Muscle layer of colon (tissue), 2 donors: ENCODE results near the gene RALGPS1.

Source experiments
- H3K27ac ChIP-seq: one replicate; pipeline ENCODE4 v1.7.0; 2013; ENCODE audit warnings: low read depth, mild to moderate bottlenecking, low read length, moderate library complexity
- H3K27me3 ChIP-seq, 2 donors: one replicate each; pipeline ENCODE4 v1.7.0; 2013; ENCODE audit warnings: low read length in 2 of 2, mild to moderate bottlenecking in 2 of 2; ENCODE audit not compliant: insufficient read depth in 2 of 2, control insufficient read depth in 1 of 2
- H3K36me3 ChIP-seq: one replicate; pipeline ENCODE4 v1.7.0; 2013; ENCODE audit warnings: mild to moderate bottlenecking, low read length; ENCODE audit not compliant: insufficient read depth
- H3K4me1 ChIP-seq: one replicate; pipeline ENCODE4 v1.7.0; 2013; ENCODE audit warnings: mild to moderate bottlenecking, low read length; ENCODE audit not compliant: insufficient read depth
- H3K4me3 ChIP-seq, 2 donors: one replicate each; pipeline ENCODE4 v1.7.0; 2013; ENCODE audit warnings: low read length in 2 of 2, low read depth in 1 of 2, mild to moderate bottlenecking in 1 of 2, moderate library complexity in 1 of 2
- H3K9ac ChIP-seq: one replicate; pipeline ENCODE4 v1.7.0; 2013; ENCODE audit warnings: low read length
- H3K9me3 ChIP-seq: one replicate; pipeline ENCODE4 v1.7.0; 2013; ENCODE audit warnings: mild to moderate bottlenecking, low read length
- donor health status: abdominal sarcoma.
- donor health status: Adenocarcinoma of cecum.

Gene RALGPS1

DNA sequence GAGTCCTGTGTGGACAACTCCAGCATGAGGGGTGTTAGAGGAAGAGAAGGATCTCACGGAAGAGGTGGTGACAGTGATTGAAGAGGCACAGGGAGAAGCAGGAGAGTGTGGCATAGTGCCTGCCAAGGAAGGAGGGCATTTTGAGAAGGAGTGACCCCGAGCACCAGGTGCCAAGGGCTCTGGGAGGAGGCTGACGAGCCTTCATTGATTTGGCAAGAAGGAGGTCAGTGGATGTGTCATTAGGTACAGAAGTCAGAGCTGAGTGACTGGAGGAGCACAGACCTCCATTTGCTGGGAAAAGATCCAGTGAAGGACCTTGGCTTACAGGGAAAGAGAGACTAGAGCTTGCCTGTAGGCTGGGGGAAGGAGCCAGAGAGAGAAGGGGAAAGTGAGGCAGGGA, 278.2 kb downstream of the RALGPS1 start:
- no peak overlapping the region for H3K9ac ChIP-seq
- H3K36me3 ChIP-seq: no peaks in the 10 kb centered on the region
- peaks cover 21% of the 10 kb centered on the region for H3K4me1 ChIP-seq
- H3K27ac ChIP-seq: no peak overlapping the region
- H3K27me3 ChIP-seq: no peaks in the 10 kb centered on the region
- no peaks in the 10 kb centered on the region for H3K9me3 ChIP-seq
- no peak overlapping the region for H3K4me3 ChIP-seq

DNA sequence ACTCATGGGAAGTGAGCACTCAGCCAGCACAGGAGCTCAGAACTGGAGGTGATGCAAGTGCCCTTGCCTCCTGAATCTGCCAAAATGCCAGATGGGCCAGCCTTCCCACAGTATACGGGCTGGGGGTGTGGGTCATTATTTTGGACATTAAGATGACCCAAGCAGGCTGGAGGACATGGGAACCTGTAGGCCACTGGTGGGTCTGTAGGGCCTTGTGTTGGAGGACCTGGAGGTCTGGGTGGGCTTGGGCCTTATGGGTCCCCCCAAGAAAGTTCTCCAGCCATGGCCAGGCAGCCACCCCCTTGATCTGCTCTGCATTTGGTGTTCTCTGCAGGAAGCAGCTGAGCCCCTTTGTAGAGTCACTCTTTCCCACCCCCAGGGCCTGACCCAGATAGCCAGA, 278.9 kb downstream of the RALGPS1 start:
- H3K9me3 ChIP-seq: no peaks in the 10 kb centered on the region
- H3K36me3 ChIP-seq: no peaks in the 10 kb centered on the region
- no peak overlapping the region for H3K4me3 ChIP-seq

DNA sequence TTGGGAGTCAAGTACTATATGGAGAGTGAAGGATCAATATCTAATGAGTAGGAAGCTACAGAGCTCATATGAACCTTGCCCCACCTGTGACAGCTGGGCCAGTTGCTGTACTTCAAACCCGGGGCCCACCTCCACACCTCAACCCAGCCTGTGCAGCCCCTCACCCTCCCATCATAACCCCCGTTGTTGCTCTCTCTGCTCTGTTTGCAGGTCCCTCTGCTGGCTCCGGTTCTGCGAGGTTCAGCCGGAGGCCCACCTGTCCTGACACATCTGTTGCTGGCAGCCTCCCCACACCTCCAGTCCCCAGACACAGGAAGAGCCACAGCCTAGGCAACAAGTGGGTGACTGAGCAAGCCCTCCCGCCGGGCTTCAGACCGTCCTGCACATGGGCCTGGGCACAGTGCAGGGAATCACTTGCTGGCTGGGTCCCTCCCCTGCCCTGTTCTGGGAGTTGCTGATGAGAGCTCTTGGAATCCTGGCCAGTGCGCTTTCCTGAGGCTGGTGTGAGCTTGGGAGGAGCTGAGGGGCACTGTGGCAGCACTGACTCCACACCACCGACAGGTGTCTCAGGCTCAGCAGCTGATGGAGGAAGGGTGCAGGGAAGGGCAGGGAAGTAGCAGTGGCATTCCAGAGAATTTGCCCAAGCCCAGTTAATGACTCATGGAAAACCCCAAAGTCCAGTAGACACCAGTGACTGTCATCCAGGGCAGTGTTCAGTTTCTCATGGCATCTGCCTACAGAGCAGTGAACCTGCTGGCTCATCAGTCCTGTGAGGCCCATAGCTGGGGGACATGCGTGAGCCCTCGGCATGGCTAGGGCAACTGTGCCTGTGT, 280.5 kb downstream of the RALGPS1 start:
- Histone ChIP-seq H3K9me3 (no peaks in the 10 kb centered on the region), H3K9ac (no peak overlapping the region), H3K27ac (no peak overlapping the region), H3K27me3 (no peaks in the 10 kb centered on the region), H3K4me1 (peaks cover 31% of the 10 kb centered on the region), H3K36me3 (no peaks in the 10 kb centered on the region), H3K4me3 (no peak overlapping the region)

More for the DNA sequence above, 278.9 kb downstream of the RALGPS1 start:
- Histone ChIP-seq H3K27ac (no peak overlapping the region), H3K9ac (no peak overlapping the region), H3K27me3 (no peaks in the 10 kb centered on the region), H3K4me1 (peaks cover 21% of the 10 kb centered on the region)

DNA sequence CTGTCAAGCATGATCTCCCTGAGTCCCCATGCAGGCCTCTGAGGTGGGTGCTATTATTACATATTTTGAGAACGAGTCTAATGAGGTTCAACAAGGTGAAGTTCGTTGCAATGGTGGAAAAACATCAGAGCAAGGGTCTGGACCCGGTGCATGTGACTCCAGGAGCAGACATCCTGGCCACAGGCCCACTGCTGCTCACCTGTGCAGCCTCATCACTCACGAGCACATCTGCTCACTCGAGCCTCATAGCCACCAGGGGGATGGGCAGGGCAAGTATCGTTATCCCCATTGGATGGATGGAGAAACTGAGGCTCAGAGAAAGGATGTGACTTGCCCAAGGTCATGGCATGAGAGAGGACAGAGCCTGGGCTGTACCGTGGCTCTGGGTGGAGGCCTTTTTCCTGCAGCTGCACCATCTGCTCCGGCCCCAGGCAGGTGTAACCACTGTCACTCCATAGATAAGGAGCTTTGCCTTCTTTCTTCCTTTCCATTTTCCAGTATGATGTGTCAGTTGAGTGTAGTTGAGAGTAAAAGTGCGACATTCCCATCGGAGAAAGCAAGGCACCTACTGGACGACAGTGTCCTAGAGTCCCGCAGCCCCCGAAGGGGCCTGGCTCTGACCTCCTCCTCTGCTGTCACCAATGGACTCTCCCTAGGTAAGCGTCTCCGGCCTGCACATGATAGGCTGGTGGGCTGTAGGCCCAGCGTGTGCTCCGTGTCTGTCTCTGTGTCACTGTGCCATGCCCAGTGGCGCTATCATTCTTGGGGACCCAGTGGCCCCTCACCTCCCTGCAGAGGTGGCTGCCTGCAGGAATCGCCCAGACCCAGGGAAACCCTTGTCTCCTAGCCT, 281.6 kb downstream of the RALGPS1 start:
- Histone ChIP-seq H3K27me3 (no peaks in the 10 kb centered on the region), H3K36me3 (no peaks in the 10 kb centered on the region), H3K27ac (no peak overlapping the region), H3K4me3 (no peak overlapping the region), H3K4me1 (peaks cover 31% of the 10 kb centered on the region), H3K9me3 (no peaks in the 10 kb centered on the region), H3K9ac (no peak overlapping the region)

DNA sequence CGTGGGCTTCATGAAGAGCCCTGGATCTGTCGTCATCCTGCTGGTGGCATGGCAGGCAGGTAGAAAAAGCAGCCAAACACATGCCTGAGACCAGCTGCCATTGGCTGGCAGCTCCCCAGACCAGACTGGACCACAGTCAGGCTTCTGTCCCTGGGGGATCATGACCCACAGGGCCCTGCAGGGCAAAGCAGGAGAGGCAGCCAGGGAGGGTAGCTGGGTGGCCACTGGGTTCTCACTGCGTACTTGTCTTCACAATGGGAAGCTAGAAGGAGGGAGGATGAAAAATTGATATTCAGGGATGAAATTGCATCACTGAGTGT, 282.2 kb downstream of the RALGPS1 start:
- no peak overlapping the region for H3K9ac ChIP-seq
- no peak overlapping the region for H3K27ac ChIP-seq
- H3K36me3 ChIP-seq: no peaks in the 10 kb centered on the region
- H3K27me3 ChIP-seq: no peaks in the 10 kb centered on the region
- peaks cover 31% of the 10 kb centered on the region for H3K4me1 ChIP-seq
- no peak overlapping the region for H3K4me3 ChIP-seq
- no peaks in the 10 kb centered on the region for H3K9me3 ChIP-seq

DNA sequence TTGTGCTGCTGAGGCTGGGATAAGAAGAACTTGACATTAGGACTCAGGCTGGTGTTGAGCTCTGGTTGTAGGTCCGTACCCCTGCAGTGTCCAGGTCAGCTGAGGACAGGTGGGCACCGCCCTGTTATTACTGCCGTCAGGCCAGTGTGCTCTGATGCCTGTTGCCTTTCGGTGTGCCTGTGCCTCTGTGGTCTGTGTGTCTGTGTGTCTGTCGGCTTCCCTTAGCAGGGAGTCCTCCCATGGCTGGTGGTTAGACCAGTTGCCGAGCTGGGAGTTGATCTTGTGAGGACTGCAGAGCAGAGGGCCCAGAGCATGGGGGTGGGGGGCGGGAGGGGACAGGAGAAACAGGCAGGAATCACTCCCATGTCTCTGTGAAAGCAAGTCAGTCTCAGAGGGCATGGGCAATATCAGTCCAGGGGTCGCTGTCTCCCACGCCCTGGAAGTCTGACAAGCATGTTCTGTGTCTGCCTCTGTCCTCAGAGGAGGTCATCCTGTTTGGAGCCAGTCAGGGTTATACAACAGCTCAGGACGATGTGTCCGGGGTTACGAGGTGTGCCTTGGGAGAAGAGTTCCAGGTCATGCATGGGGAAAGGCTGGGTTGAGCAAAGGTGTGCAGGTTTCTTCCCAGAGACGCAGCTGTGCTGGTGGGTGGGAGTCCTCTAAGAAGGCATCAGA, 282.7 kb downstream of the RALGPS1 start:
- no peak overlapping the region for H3K9ac ChIP-seq

DNA sequence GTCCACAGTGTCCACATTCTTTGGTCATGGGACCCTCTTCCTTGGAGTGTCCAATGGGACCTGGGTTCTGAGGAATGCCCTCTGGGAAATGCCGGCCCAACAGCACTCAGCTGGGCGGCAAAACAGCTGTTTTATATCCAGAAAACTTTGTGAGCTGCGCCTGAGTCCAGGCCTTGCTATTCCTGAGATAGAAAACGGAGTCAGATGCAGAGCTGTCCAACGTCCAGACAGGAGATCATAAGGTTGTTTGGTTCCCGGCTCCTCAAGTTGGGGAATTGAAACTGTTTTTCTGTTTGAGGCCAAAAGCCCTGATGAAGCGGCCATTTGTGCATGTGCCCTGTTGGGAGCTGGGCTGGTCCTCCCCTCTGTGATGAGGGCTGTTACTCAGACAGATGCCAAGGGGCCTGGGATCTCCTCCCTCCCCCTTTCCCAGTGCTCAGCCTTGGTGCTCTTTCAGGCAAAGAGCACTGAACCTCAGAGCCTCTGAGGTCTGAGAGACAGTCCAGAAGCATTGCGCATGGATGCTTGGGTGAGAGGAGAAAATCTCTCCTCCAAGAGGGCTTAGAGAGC, 283.4 kb downstream of the RALGPS1 start:
- H3K27ac ChIP-seq: no peak overlapping the region
- no peak overlapping the region for H3K9ac ChIP-seq
- H3K4me1 ChIP-seq: peaks cover 43% of the 10 kb centered on the region
- H3K36me3 ChIP-seq: no peaks in the 10 kb centered on the region
- H3K27me3 ChIP-seq: no peaks in the 10 kb centered on the region
- no peaks in the 10 kb centered on the region for H3K9me3 ChIP-seq
- H3K4me3 ChIP-seq: no peak overlapping the region

More for the DNA sequence above, 282.7 kb downstream of the RALGPS1 start:
- H3K4me1 ChIP-seq: peaks cover 37% of the 10 kb centered on the region
- H3K27ac ChIP-seq: no peak overlapping the region
- no peaks in the 10 kb centered on the region for H3K27me3 ChIP-seq
- H3K4me3 ChIP-seq: no peak overlapping the region
- no peaks in the 10 kb centered on the region for H3K9me3 ChIP-seq
- H3K36me3 ChIP-seq: no peaks in the 10 kb centered on the region

DNA sequence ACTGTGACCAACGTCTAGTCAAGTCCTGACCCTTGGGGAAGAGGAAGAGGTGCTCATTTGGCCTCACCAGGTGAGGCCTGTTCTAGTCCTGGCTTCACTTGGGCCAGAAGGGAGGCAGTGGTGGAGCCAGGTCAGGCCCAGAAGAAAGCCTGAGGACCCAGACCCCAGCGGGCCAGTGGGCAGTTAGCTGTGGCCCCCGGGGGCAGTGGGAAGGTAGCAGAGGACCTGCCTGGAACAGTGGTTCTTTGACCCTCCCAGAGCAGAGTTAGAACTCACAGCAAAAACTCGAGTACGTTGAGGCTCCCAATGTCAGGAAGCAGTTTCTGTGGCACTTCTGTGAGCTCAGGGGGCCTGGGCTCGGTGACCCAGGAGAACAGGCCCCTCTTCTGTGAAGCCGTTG, 284.0 kb downstream of the RALGPS1 start:
- peaks cover 44% of the 10 kb centered on the region for H3K4me1 ChIP-seq
- H3K27ac ChIP-seq: peak overlapping the region; percentile 17
- H3K36me3 ChIP-seq: no peaks in the 10 kb centered on the region
- peak overlapping the region; percentile 2 for H3K9ac ChIP-seq
- no peaks in the 10 kb centered on the region for H3K9me3 ChIP-seq
- no peaks in the 10 kb centered on the region for H3K27me3 ChIP-seq
- no peak overlapping the region for H3K4me3 ChIP-seq

DNA sequence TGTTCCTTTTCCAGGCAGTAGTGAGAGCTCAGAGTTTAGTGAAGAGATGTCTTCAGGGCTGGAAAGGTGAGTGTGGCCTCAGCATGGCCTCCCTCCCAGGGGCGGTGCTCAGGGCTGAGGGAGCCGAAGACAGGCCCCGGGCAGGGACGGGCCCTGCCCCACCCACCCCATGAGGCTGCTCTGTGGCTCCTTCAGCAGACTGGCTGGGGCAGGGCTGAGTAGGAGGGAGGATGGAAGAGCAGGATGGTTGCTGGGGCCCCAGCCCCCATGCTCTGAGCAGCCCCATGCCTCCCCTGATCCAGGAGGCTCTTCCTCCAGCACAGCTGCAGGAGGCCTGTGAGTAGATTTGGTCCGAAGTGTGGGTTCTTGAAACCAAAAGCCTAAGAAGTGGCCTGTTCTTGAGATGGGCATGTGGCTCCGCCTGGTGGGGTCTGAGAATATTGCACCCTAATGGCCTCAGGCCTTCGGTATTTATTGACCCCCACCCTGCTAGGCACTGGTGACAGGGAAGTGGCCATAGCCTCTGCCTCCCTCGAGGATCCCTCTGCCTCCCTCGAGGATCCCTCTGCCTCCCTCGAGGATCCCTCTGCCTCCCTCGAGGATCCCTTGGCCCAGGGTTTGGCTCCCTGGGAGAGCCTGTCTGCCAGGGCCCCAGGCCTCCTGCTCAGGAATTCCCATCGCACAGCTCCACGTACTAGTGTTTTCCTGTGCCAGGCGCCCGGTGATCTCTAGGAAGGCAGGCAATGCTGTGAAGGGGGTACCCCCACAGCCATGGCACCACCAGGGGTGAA, 284.6 kb downstream of the RALGPS1 start:
- Histone ChIP-seq H3K4me3 (no peak overlapping the region), H3K4me1 (peaks cover 44% of the 10 kb centered on the region), H3K36me3 (no peaks in the 10 kb centered on the region), H3K27ac (peak overlapping the region; percentile 17), H3K9me3 (no peaks in the 10 kb centered on the region), H3K9ac (peak overlapping the region; percentile 2), H3K27me3 (no peaks in the 10 kb centered on the region)

DNA sequence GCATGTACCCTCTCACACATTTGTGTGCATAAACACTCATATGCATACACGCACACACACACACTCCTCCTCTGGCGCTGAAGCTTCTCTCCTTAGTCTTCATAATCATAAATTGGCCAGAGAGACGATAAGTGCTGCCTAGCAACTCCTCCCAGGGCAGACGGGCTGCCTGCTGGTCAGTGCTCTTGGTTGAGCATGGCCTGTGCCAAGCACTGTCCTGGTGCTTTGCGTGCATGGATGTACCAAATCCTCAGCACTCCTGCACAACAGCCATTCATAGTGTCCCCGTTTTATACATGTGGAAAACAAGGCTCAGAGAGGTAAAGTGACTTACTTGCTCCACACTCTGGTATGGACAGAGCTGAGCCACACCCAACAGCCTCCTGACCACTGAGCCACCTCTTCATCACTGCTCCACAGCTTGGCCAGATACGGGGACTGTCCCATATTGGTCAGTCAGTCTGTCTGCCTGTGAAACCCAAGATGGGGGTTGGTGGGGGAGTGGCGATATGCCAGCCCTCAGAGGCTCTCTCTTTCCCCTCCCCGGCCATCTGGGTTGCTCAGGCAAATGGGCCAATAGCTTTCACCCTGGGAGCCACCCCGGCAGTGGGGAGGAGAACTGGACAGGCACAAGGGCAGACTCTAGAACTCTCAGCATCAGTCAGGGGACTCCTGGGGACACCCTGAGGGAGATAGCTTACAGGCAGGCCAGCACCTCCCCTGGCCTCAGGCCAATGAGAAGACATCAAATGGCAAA, 285.7 kb downstream of the RALGPS1 start:
- H3K4me3 ChIP-seq: no peak overlapping the region
- no peaks in the 10 kb centered on the region for H3K36me3 ChIP-seq
- no peaks in the 10 kb centered on the region for H3K9me3 ChIP-seq
- H3K9ac ChIP-seq: no peak overlapping the region
- peaks cover 44% of the 10 kb centered on the region for H3K4me1 ChIP-seq
- H3K27me3 ChIP-seq: no peaks in the 10 kb centered on the region
- no peak overlapping the region for H3K27ac ChIP-seq
